Stimulated activated CD4-positive, alpha-beta T cell treated with anti-CD3 and anti-CD28 coated beads, Interleukin-1b, Interleukin-23, amount 100 ng/mL, for 24 hours (primary cell): Measurements from ENCODE around the gene CLEC2L.

Source experiments
- DNase-seq, 4 experiments: peaks; one replicate each; pipeline ENCODE4 v3.0.0-alpha.2; 2020; ENCODE audit warnings: low read depth in 4 of 4, low spot score in 1 of 4

Gene CLEC2L

GRCh38 chr7:139573871-139574270, 50.4 kb downstream of the CLEC2L start:
- no peak for DNase-seq

- DNase-seq = no peak
Observed at GRCh38 chr7:139574618-139575337, 51.3 kb downstream of the CLEC2L start.

- DNase-seq = no peak
Observed at GRCh38 chr7:139575338-139575680, 51.8 kb downstream of the CLEC2L start.

GRCh38 chr7:139576179-139576973, 52.9 kb downstream of the CLEC2L start:
- DNase-seq = no peak

- DNase-seq = no peak
Observed at GRCh38 chr7:139580435-139580834, 57.0 kb downstream of the CLEC2L start.

- DNase-seq = no peak
Observed at GRCh38 chr7:139582130-139582650, 58.7 kb downstream of the CLEC2L start.

GRCh38 chr7:139582671-139583155, 59.2 kb downstream of the CLEC2L start:
- DNase-seq = no peak

GRCh38 chr7:139583826-139584553, 60.5 kb downstream of the CLEC2L start:
- no peak for DNase-seq

- no peak for DNase-seq
Observed at GRCh38 chr7:139585042-139585441, 61.6 kb downstream of the CLEC2L start.

GRCh38 chr7:139586286-139586685, 62.8 kb downstream of the CLEC2L start:
- no peak for DNase-seq

- DNase-seq = no peak
Observed at GRCh38 chr7:139587535-139587934, 64.0 kb downstream of the CLEC2L start.

- no peak for DNase-seq
Observed at GRCh38 chr7:139588632-139589031, 65.1 kb downstream of the CLEC2L start.

GRCh38 chr7:139589474-139589873, 66.0 kb downstream of the CLEC2L start:
- no peak for DNase-seq

GRCh38 chr7:139591550-139592195, 68.2 kb downstream of the CLEC2L start:
- DNase-seq = no peak

- DNase-seq = no peak
Observed at GRCh38 chr7:139592801-139593461, 69.4 kb downstream of the CLEC2L start.

- no peak for DNase-seq
Observed at GRCh38 chr7:139594090-139594489, 70.6 kb downstream of the CLEC2L start.
